Smooth muscle cell of the brain vasculature (primary cell): ENCODE data around the gene DNAJC1.
"Not testable (repeated sequence)": the region's sequence is repeated elsewhere in the genome, so short reads cannot be mapped to it uniquely, and the experiment has no call there.

Source experiments
- DNase-seq: peaks from one replicate; pipeline ENCODE4 v3.0.0-alpha.2; 2012; ENCODE audit warnings: low read depth, low spot score

DNAJC1 gene

GRCh38 chr10:21732067-21732772 is 271.3 kb downstream of the DNAJC1 start:
- peak; percentile 75 for DNase-seq

GRCh38 chr10:21728618-21729017 is 274.9 kb downstream of the DNAJC1 start:
- no peak for DNase-seq

- DNase-seq: no peak
Measured at GRCh38 chr10:21727452-21728168, 275.9 kb downstream of the DNAJC1 start.

GRCh38 chr10:21726601-21727225 is 276.8 kb downstream of the DNAJC1 start:
- DNase-seq: no peak

GRCh38 chr10:21724687-21725367 is 278.7 kb downstream of the DNAJC1 start:
- DNase-seq: peak; percentile 100

GRCh38 chr10:21724020-21724589 is 279.4 kb downstream of the DNAJC1 start:
- DNase-seq: no peak

GRCh38 chr10:21722209-21722608 is 281.3 kb downstream of the DNAJC1 start:
- DNase-seq: no peak

GRCh38 chr10:21721000-21721665 is 282.4 kb downstream of the DNAJC1 start:
- DNase-seq: no peak

- DNase-seq: no peak
Measured at GRCh38 chr10:21720090-21720489, 283.4 kb downstream of the DNAJC1 start.

GRCh38 chr10:21719502-21719901 is 284.0 kb downstream of the DNAJC1 start:
- DNase-seq: no peak

GRCh38 chr10:21717437-21718054 is 286.0 kb downstream of the DNAJC1 start:
- not testable (repeated sequence) for DNase-seq

- DNase-seq: no peak
Measured at GRCh38 chr10:21715531-21716195, 287.9 kb downstream of the DNAJC1 start.

- no peak for DNase-seq
Measured at GRCh38 chr10:21712975-21713374, 290.6 kb downstream of the DNAJC1 start.

- DNase-seq: no peak
Measured at GRCh38 chr10:21707498-21707897, 296.0 kb downstream of the DNAJC1 start.
